ENCODE results near the gene EPS15. TPM values are rescaled to one million over a fixed set of nuclear protein-coding genes. Genes with fewer than 3 reads are reported as not detected.

EPS15 gene
- total and polyA plus RNA-seq, 12 donors, result 12.4 to 81.4 (median 63.0) TPM

DNA sequence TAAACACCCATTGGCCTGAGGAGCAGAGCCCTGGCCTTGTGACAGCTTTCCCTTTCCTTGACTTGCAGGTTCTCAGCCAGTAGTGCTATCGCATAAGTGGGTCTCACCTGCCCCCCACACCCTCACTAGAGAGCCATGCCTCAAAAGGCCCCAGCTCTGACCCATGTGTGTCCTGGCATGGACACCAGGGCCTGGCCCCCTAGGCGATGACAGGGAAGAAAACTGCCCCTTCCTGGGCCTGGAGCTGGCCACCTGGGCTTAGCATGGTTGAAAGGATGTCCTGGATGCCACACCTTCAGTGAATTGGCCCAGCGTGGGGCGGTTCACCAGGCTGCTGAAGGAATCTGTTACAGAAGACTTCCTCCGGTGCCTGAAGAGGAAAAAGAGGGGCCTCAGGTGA is 207.2 kb downstream of the EPS15 start:
- no peaks in the 10 kb centered on the region for H3K27me3 ChIP-seq
- peaks cover 0 to 21% (median 0%) of the 10 kb centered on the region in 9 donors for H3K36me3 ChIP-seq
- H3K4me1 ChIP-seq, result peaks cover 0 to 19% (median 0%) of the 10 kb centered on the region in 9 donors
- WGBS, 2 donors, result 94 to 99% methylated on average over 5 of the region's 5 CpGs
- DNase-seq (no peak), ATAC-seq (no peak)
- no peak overlapping the region for H3K27ac ChIP-seq
- TF ChIP-seq, protein P1, sequence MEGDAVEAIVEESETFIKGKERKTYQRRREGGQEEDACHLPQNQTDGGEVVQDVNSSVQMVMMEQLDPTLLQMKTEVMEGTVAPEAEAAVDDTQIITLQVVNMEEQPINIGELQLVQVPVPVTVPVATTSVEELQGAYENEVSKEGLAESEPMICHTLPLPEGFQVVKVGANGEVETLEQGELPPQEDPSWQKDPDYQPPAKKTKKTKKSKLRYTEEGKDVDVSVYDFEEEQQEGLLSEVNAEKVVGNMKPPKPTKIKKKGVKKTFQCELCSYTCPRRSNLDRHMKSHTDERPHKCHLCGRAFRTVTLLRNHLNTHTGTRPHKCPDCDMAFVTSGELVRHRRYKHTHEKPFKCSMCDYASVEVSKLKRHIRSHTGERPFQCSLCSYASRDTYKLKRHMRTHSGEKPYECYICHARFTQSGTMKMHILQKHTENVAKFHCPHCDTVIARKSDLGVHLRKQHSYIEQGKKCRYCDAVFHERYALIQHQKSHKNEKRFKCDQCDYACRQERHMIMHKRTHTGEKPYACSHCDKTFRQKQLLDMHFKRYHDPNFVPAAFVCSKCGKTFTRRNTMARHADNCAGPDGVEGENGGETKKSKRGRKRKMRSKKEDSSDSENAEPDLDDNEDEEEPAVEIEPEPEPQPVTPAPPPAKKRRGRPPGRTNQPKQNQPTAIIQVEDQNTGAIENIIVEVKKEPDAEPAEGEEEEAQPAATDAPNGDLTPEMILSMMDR (IDR thresholded peaks at IDR 0.05), result no peak
- no peaks in the 10 kb centered on the region for H3K9me3 ChIP-seq
- no peak overlapping the region for H3K4me3 ChIP-seq
- intact Hi-C loops (cut with DNase I), result no loop called here

DNA sequence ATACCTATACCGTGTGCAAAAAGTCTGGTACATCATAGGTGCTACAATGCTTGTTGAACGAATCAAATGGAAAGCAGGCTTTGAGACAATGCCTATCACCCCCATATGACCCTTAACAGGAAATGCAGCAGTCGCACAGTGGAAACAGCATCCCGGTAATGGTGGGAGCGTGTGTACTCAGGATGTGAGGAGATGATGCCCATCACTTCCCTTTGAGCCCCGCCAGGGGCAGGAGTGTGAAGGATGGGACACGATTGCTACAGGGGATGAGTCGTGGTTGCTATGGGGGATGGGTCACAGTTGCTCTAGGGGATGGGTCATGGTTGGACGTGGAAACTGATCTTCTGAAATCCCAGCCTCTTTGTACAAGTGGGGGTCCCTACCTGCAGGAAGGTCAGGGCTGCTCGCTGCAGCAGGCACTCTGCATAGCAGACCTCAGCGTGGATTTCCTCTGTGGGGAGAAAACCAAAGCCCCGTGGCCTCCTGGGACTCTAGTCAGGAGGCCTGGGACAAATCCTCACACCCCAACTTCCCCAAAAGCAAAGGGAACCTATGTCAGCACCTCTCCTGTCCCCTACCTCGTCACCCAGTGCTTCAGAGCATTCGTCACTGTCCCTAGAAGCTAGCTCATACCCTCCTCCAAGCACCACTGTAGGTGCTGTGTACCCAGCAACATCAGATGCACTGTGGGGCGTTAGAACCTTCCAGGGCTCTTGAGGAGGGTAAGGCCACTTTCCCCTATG is 208.0 kb downstream of the EPS15 start:
- DNase-seq, result no peak

DNA sequence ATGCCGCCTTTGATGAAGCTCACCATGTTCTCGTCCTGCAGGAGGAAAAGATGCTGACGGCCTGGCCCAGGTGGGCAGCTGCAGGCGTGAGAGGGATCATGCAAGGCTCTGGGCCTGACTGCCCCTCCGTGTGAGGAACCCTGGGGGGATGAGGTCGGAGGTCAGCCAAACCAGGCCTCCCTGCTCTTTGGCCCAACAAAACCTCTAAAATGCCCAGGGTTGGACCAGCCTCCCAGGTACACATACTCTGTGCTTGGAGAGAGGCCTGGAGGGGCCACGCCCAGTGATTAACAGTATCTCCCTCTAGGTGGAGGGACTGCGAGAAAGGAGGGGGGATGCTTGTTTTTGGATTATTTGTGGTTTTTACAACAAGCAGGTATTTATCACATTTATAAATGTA is 209.8 kb downstream of the EPS15 start:
- Histone ChIP-seq H3K4me3 (no peak overlapping the region), H3K4me1 (peaks cover 0 to 14% (median 0%) of the 10 kb centered on the region in 9 donors), H3K27ac (no peak overlapping the region), H3K9me3 (no peaks in the 10 kb centered on the region), H3K36me3 (peaks cover 0 to 21% (median 0%) of the 10 kb centered on the region in 9 donors), H3K27me3 (no peaks in the 10 kb centered on the region)
- intact Hi-C loops (cut with DNase I), result no loop called here
- ATAC-seq, result no peak
- no peak for DNase-seq
- WGBS, 2 donors, result 89 to 93% methylated on average over 8 of the region's 8 CpGs
- TF ChIP-seq, protein P1 (IDR thresholded peaks at IDR 0.05), result no peak

More for the DNA sequence above, 208.0 kb downstream of the EPS15 start:
- no peak overlapping the region for H3K4me3 ChIP-seq
- WGBS, 2 donors, result 66 to 77% methylated on average over 15 of the region's 15 CpGs
- no peak overlapping the region for H3K27ac ChIP-seq
- no peaks in the 10 kb centered on the region for H3K9me3 ChIP-seq
- no peaks in the 10 kb centered on the region for H3K27me3 ChIP-seq
- ATAC-seq, result no peak
- intact Hi-C loops (cut with DNase I), result no loop called here
- peaks cover 0 to 19% (median 0%) of the 10 kb centered on the region in 9 donors for H3K4me1 ChIP-seq
- peaks cover 0 to 21% (median 0%) of the 10 kb centered on the region in 9 donors for H3K36me3 ChIP-seq
- TF ChIP-seq, protein P1 (IDR thresholded peaks at IDR 0.05), result no peak

DNA sequence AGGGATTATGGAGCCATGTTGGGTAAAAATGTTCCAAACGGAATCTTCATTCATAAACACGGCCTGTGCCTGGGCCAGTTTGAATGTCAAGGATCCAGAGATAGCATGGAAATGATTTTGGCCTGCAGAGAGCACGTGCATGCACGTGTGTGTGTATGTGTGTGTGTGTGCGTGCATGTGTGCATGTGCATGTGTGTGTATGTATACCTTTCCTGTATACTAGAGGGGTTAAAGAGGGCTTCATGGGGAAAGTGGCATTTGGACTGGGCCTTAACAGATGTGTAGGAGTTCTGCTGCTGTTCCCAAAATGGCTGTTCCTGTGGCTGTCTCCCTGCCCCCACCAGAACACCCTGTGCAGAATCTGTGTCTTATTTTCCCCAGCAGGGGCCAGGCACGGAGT is 210.4 kb downstream of the EPS15 start:
- 91 to 93% methylated on average over 6 of the region's 6 CpGs for WGBS, 2 donors
- DNase-seq, result no peak
- H3K27ac ChIP-seq, result no peak overlapping the region

More for the DNA sequence above, 210.4 kb downstream of the EPS15 start:
- peaks cover 0 to 21% (median 0%) of the 10 kb centered on the region in 9 donors for H3K36me3 ChIP-seq
- intact Hi-C loops (cut with DNase I), result no loop called here
- ATAC-seq, result no peak
- no peaks in the 10 kb centered on the region for H3K9me3 ChIP-seq
- peaks cover 0 to 13% (median 0%) of the 10 kb centered on the region in 9 donors for H3K4me1 ChIP-seq
- no peak overlapping the region for H3K4me3 ChIP-seq
- TF ChIP-seq, protein P1 (IDR thresholded peaks at IDR 0.05), result no peak
- no peaks in the 10 kb centered on the region for H3K27me3 ChIP-seq

Measured in heart right ventricle (tissue), 16 donors.